ENCODE data around the gene KRTAP29-1.
A peak's percentile ranks its signal among the peaks of the same experiment; 100 is the strongest.
"Not testable (repeated sequence)": the region's sequence is repeated elsewhere in the genome, so short reads cannot be mapped to it uniquely, and the experiment has no call there.

KRTAP29-1 gene

GRCh38 chr17:41301916-41302901 is at the start of gene KRTAP29-1:
Gene KRTAP29-1 (minus strand): TSS chr17:41302851. CDS start chr17:41302851, 0 bp downstream.
- no peak for DNase-seq (ENCODE audit: low spot score)

GRCh38 chr17:41351177-41351576 is 48.5 kb upstream of the KRTAP29-1 start:
- DNase-seq (ENCODE audit: low spot score): no peak

GRCh38 chr17:41350381-41350878 is 47.8 kb upstream of the KRTAP29-1 start, which contains the start of gene KRT33A:
Gene KRT33A (minus strand): TSS chr17:41350828. CDS start chr17:41350767, 61 bp downstream.
- not testable (repeated sequence) for DNase-seq (ENCODE audit: low spot score)

GRCh38 chr17:41347869-41348760 is 45.5 kb upstream of the KRTAP29-1 start:
- no peak for DNase-seq (ENCODE audit: low spot score)

GRCh38 chr17:41346421-41346820 is 43.8 kb upstream of the KRTAP29-1 start:
- DNase-seq (ENCODE audit: low spot score): not testable (repeated sequence)

GRCh38 chr17:41345992-41346391 is 43.3 kb upstream of the KRTAP29-1 start:
- no peak for DNase-seq (ENCODE audit: low spot score)

- no peak for DNase-seq (ENCODE audit: low spot score)
Observed at GRCh38 chr17:41343029-41343428, 40.4 kb upstream of the KRTAP29-1 start.

- DNase-seq (ENCODE audit: low spot score): no peak
Observed at GRCh38 chr17:41340934-41341861, 38.5 kb upstream of the KRTAP29-1 start.

- peak; percentile 85 for DNase-seq (ENCODE audit: low spot score)
Observed at GRCh38 chr17:41340494-41340893, 37.8 kb upstream of the KRTAP29-1 start.

GRCh38 chr17:41339571-41340172 is 37.0 kb upstream of the KRTAP29-1 start:
- DNase-seq (ENCODE audit: low spot score): no peak

- DNase-seq (ENCODE audit: low spot score): peak; percentile 83
Observed at GRCh38 chr17:41338961-41339485, 36.4 kb upstream of the KRTAP29-1 start.

- no peak for DNase-seq (ENCODE audit: low spot score)
Observed at GRCh38 chr17:41335747-41336146, 33.1 kb upstream of the KRTAP29-1 start.

- no peak for DNase-seq (ENCODE audit: low spot score)
Observed at GRCh38 chr17:41334385-41335305, 32.0 kb upstream of the KRTAP29-1 start.

- no peak for DNase-seq (ENCODE audit: low spot score)
Observed at GRCh38 chr17:41333836-41334235, 31.2 kb upstream of the KRTAP29-1 start.

GRCh38 chr17:41333098-41333497 is 30.4 kb upstream of the KRTAP29-1 start:
- DNase-seq (ENCODE audit: low spot score): no peak

- DNase-seq (ENCODE audit: low spot score): no peak
Observed at GRCh38 chr17:41332239-41332638, 29.6 kb upstream of the KRTAP29-1 start.

- DNase-seq (ENCODE audit: low spot score): no peak
Observed at GRCh38 chr17:41331606-41332005, 29.0 kb upstream of the KRTAP29-1 start.

GRCh38 chr17:41329279-41329948 is 26.8 kb upstream of the KRTAP29-1 start:
- DNase-seq (ENCODE audit: low spot score): peak; percentile 75

- no peak for DNase-seq (ENCODE audit: low spot score)
Observed at GRCh38 chr17:41328207-41328606, 25.6 kb upstream of the KRTAP29-1 start.

Measured in kidney tubule cell (primary cell).